Lung microvascular endothelial cell (primary cell): ENCODE results near the gene SMPD4. TPM values are rescaled to one million over a fixed set of nuclear protein-coding genes. Genes with fewer than 3 reads are reported as not detected.
"Not testable (repeated sequence)": the region's sequence is repeated elsewhere in the genome, so short reads cannot be mapped to it uniquely, and the experiment has no call there.

Experiments
- DNase-seq, 2 donors: peaks; one replicate each; pipeline versions ENCODE4 v3.0.0 to v3.0.0-alpha.2; 2010; ENCODE audit warnings: low read depth in 2 of 2
- total RNA-seq: library from RNA; depleted of rRNA; stranded (reverse); fragments of >200 nt; gene quantifications from 2 replicates; pipeline ENCODE4 v1.2.1, GENCODE V29; 2014

The SMPD4 gene, protein sequence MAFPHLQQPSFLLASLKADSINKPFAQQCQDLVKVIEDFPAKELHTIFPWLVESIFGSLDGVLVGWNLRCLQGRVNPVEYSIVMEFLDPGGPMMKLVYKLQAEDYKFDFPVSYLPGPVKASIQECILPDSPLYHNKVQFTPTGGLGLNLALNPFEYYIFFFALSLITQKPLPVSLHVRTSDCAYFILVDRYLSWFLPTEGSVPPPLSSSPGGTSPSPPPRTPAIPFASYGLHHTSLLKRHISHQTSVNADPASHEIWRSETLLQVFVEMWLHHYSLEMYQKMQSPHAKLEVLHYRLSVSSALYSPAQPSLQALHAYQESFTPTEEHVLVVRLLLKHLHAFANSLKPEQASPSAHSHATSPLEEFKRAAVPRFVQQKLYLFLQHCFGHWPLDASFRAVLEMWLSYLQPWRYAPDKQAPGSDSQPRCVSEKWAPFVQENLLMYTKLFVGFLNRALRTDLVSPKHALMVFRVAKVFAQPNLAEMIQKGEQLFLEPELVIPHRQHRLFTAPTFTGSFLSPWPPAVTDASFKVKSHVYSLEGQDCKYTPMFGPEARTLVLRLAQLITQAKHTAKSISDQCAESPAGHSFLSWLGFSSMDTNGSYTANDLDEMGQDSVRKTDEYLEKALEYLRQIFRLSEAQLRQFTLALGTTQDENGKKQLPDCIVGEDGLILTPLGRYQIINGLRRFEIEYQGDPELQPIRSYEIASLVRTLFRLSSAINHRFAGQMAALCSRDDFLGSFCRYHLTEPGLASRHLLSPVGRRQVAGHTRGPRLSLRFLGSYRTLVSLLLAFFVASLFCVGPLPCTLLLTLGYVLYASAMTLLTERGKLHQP
- total RNA-seq, result 9.8 and 10.1 TPM in 2 replicates

DNA sequence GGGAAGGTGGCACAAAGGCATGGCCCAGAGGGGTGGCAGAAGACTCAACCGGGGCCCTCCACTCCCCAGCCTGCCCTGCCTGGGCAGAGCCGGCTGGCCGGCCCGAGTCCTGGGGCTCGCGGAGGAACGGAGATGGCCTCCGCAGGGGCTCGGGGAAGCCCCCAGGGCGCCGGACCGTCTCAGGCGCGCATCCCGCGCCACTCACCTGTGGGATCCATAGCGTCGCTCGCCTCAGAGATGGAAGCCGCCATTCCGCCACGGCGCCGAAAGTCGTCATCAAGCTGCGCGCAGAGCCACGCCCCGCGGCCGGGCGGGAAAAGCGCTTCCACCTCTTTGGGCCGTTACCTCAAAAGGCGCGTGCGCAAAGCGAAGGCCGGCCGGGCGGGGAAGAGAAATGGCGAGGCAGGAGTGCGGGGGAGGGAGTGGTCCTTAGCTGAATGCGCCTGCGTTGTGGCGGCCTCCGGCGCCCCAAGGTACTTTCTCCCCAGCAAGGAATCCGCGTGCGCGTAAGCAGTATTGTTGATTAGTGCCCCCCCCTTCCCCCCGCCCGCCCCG, at the start of gene SMPD4:
Gene SMPD4 (minus strand): TSS at position 278 of the 555 bp plus-strand sequence. CDS start 5,010 bp downstream, outside the sequence.
- DNase-seq, result peak; percentile 96 to 97

DNA sequence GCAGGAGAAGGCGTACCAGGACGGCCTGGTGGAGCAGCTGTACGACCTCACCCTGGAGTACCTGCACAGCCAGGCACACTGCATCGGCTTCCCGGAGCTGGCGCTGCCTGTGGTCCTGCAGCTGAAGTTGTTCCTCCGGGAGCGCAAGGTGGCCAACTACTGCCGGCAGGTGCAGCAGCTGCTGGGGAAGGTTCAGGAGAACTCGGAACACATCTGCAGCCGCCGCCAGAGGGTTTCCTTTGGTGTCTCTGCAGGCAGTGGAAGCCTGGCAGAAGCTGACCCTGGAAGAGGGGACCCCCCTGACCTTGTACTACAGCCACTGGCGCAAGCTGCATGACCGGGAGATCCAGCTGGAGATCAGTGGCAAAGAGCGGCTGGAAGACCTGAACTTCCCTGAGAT, 49.5 kb upstream of the SMPD4 start:
- not testable (repeated sequence) for DNase-seq

DNA sequence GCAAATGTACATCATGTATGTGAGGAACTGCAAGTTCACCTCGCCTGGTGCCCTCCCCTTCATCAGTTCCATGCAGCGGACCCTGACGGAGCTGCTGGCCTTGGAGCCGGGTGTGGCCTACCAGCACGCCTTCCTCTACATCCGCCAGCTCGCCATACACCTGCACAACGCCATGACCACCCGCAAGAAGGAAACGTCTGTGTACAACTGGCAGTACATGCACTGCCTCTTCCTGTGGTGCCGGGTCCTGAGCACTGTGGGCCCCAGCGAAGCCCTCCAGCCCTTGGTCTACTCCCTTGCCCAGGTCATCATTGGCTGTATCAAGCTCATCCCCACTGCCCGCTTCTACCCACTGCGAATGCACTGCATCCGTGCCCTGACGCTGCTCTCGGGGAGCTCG, 49.0 kb upstream of the SMPD4 start:
- not testable (repeated sequence) for DNase-seq

DNA sequence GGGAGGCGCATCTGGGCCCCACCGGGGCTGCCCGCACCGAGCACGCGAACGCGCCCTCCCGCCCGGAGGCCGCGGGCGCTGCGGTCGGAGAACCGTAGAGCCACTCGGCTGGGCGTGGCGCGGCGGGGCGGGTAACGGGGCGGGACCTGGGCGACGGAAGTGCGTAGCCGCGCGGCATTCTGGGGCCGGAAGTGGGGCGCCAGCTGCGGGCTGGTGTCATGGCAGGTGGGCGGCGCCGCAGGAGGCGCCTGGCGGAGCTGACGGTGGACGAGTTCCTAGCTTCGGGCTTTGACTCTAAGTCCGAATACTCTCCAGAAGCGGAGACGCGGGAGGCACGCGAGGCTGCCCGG, 47.7 kb upstream of the SMPD4 start:
- DNase-seq, result peak; percentile 40 to 44

DNA sequence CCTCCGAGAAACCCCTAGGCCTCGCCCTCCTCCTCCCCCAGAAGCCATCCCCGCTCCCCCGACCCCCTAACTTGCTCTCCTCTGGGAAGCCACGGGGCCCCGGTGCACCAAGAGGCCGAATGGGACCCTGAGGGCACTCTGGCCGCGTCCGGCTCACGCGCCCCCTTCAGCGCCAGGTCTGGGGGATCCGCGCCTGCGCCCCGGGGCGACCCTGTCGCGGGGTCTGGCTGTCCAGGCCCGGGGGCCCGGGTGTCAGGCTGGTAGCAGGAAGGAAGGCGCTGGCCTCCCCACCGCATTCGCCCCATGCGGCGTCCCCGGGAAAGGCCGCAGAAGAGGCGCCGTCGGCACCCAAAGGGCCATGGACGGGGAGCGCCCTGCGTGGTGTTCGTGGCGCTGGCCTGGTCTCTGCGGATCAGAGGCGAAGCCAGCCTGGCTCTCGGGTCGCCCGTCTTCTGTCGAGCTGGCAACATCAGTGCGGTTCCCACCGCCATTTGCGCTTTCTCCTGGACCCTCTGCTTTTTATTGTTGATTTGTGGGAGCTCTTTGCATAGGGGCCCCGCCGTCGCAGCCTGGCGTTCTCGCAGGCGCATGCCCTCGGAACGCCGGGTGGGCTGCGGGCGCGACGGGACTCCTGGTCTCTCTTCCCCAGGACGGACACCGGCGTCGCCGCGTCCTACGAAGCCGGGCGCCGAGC, 47.2 kb upstream of the SMPD4 start:
- not testable (repeated sequence) for DNase-seq

DNA sequence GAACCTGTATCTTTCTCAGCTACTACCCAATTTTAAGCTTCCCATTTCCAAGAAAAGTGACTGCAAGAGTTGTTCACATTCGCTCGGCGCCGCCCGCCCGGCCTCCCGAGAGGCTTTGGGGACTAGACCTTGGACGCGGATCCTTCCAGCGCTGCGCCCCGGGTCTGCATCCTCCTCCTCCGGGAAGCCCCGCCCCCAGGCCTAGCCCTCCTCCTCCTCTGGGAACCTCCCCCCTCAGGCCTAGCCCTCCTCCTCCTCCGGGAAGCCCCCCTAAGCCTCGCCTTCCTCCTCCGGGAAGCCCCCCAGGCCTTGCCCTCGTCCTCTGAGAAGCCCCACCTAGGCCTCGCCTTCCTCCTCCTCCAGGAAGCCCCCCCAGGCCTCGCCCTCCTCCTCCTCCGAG, 46.6 kb upstream of the SMPD4 start:
- not testable (repeated sequence) for DNase-seq

DNA sequence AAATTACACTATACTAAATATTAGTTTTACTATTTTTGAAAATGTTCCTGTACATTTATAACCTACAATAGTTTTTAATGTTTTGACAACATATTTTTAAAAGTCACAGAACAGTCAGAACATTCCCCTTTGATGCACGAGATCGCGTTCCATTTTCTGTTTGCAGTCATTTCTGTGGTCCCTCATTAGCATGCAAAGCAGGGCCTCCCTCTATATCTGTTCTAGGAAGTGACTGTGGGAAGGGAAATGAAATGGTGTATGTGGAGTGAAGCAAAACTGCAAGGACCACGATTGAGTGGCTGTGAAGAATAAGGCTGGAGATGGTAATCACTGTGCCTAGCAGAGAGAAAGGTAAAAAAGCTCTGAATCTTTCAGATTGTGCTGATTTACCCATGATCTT, 41.1 kb upstream of the SMPD4 start:
- not testable (repeated sequence) for DNase-seq

DNA sequence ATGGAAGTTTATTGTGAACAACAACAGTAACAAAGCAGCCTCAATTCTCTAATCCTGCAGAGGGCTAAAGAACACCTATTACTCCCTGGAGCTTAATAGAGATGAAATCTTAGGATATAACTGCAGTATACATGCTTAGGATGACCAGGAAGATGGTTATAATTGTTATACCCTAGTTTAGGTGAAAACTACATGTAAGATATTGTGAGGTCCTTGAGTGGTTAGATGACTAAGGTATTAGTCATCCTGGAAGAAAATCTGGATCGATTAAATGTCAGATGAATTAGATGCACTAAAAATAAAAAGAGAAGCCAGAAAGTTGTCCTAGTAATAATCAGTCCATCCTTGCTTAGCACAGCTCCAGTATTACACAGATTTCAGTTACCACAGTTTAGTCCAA, 39.1 kb upstream of the SMPD4 start:
- DNase-seq, result not testable (repeated sequence)

DNA sequence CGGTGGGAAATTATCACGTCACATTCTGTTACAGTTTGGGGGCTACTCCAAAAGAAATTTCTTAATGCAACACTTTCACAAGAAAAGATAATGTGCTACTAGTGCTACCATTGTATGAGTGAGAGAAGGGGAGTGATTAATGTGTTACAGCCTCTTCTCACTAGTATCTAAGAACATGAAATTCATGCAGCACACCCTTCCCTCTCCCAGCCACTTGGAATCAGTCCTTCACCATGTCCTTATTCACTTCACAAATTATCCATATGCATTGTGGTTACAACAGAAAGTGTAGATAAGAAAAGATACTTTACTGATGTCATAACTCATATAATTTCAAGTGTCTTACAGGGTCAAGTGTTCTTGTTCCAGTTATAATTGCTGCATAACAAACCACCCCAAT, 37.7 kb upstream of the SMPD4 start:
- not testable (repeated sequence) for DNase-seq

DNA sequence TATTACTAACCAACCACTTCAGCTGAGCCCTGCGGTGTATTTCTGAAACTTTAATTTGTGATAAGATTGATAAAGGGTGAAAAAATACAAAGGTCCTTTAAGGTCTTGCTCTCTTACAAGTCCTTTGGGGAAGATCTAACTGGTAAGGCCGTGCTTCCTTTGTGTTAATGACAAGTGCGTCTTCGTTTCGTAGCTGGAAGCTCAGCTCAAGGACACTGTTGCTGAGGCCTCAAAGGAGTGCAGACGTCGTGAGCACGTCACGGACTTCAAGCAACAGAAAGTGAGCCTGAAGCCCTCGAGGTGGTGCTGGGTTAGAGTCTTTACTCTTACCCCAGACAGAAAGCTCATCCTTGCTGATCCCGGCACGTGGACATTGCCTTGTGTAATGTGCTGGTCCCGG, 25.6 kb upstream of the SMPD4 start:
- DNase-seq, result not testable (repeated sequence)

DNA sequence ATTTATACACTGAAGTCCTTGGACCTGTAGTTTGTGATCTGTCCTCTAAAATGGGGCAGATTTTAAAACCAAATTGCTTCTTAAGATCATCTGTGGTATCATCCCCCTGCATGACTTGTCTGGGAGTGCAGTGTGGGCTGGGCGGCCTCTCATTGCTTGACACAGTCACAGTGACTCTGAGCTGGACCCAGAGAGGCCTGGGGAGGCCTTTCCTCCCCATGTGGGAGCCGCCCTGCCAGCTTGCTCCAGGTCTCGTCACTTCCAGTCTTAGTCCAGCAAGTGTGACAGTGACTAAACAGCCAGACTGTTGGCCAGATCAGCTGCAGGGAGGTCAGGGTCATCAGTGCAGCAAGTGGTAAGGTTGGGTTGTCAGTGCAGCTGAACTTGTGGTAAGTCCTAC, 21.7 kb upstream of the SMPD4 start:
- not testable (repeated sequence) for DNase-seq

DNA sequence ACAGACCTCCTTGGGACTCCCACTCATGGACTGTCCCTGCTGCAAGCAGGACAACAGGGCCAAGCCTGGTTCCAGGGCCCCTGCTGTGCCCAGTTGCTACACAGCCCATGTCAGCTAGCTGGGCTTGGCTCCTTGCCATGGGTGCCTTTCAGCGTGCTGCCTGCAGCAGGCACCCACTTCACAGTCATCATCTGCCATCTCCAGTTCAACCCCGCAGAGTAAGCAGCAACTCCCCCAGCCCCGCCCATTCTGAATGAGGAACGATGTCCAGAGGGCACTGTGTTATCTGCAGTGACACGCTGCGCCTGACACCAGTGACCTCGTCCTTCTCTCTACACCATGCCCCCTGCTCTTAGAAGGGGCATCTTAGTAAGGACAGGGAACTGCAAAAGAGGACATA, 21.1 kb upstream of the SMPD4 start:
- DNase-seq, result not testable (repeated sequence)

DNA sequence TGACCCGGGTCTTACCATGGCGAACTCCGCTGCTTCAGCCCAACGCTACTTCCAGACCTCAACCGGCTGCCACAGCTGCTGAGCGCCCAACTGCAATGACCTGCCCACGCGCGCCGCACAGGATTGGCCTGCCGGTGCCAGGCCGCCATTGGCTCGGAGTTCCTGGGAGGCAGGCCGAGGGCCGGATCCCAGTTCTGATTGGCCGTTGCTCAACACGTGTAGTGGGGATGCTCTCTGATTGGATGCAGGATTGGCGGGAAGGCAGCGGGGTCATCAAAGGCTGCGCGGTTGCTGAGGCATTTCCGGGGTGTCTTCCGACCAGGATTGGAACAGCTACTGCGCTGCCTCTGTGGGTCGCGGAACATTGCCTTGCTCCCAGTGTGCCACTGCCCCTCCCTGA, 16.9 kb upstream of the SMPD4 start, which contains the start of gene TUBA3E:
Gene TUBA3E (minus strand): TSS at position 97 of the 400 bp plus-strand sequence. CDS start 79 bp downstream, at position 18.
- DNase-seq, result no peak

DNA sequence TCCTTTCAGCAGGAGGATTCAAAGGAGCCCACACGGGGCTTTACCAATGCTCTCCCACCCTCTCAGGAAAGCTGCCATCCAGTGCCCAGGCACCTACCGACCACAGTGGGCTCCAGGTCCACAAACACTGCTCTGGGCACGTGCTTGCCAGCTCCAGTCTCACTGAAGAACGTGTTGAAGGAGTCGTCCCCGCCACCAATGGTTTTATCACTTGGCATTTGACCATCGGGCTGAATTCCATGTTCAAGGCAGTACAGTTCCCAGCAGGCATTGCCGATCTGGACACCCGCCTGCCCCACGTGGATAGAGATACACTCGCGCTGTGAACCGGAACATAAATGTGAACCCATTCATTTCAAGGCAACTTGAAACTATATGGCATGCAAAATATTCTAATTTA, 14.7 kb upstream of the SMPD4 start:
- not testable (repeated sequence) for DNase-seq

DNA sequence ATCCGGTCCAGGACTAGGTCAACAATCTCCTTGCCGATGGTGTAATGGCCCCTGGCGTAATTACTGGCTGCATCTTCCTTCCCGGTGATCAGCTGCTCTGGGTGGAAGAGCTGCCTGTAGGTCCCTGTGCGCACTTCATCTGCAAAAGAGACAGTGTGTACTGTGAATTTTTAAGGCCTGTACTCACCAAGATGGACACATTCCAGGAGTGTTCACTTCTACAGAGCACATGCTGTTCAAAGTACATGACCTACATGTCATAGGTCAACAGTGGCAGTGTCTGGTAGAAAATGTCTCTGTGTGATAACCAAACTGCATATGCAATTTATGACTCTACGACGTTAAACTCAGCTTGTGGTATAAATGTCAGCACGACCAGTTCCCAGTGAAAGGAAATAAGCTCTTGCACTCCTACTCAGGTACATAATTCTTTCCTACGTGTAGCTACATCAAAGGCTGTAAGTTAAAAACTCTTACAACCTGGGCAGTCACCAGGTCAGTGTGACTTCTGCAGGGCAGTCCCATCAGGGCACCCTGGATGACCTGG, 13.8 kb upstream of the SMPD4 start:
- DNase-seq, result not testable (repeated sequence)

DNA sequence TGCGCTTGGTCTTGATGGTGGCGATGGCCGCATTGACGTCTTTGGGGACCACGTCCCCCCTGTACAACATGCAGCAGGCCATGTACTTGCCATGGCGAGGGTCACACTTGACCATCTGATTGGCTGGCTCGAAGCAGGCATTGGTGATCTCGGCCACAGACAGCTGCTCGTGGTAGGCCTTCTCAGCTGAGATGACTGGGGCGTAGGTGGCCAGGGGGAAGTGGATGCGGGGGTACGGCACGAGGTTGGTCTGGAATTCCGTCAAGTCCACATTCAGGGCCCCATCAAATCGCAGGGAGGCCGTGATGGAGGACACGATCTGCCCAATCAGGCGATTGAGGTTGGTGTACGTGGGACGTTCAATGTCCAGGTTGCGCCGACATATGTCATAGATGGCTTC, 12.4 kb upstream of the SMPD4 start:
- DNase-seq, result not testable (repeated sequence)

DNA sequence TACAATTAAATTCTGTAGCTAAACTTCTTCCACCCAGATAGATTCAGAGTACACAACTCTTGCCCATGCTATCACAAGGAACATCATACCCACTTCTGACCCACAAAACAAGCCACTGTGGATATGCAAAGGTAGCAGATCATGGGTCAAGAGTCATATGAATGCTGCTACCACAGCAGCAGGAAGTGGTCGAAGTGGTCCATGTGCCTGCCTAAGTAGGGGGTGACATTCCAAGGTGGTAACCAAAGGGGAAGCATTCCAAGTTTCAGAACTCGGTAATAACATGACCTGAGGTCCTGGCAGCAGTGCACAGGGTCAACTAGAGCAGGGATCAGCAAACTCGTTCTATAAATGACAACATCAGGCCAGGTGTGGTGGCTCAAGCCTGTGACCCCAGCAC, 11.0 kb upstream of the SMPD4 start:
- not testable (repeated sequence) for DNase-seq

DNA sequence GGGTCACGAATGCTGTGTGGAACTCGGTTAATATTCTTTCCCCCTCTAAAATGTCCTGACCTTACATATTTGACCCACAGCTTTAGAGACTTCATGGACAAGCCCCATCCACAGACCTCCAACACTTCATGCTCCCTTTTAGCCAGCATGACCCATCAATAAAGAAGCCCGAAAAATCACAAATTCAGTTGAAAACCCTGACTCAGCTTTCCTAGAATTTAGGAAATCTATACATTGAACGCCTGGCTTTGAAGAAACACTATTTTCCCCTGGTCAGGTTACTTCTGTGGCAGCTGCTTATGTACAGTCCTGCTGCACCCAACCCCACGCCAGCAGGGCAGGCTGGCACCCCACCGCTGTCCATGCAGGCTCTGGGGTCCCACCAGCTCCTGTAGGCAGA, 9.9 kb upstream of the SMPD4 start:
- DNase-seq, result not testable (repeated sequence)

DNA sequence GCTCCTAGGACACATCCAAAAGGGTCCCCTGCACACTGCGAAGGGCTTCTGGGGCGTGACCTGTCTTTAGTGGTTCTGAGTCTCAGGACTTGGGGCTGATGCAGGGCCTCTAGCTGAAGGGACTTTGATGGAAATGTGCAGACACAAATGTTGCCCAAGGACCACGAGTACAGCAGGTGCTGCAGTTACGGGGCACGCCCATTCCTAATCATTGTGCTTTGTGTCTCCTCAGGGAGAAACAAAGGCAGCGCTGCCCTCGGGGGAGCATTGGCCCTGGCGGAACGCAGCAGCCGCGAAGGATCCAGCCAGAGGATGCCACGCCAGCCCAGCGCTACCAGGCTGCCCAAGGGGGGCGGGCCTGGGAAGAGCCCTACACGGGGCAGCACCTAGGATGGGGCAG, 8.8 kb upstream of the SMPD4 start:
- DNase-seq, result no peak

DNA sequence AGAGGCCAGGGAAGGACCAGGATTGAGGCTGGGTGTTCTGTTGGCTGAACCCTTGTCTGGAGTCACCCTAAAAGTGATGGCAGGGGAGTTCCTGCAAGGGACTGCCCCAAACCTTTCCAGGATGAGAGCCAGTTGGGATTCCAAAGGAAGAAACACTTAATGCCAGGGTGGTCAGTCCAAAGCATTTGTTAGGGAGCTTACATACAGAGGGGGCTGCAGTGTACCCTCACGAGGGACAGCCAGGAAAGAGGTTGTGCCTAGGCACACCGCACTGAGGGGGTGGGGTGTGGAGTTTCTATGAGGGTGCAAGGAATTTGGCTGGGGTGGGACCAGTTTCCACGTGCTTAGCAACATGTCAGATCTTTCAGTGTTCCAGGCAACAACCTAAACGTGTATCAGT, 7.6 kb upstream of the SMPD4 start:
- not testable (repeated sequence) for DNase-seq
